OCI-LY3 (cell line): ENCODE results near the gene RFXAP.

ENCODE experiments used
- EZH2phosphoT487 ChIP-seq: fragments of 200-600 bp; shearing (Covaris generic); IDR thresholded peaks from 2 replicates; pipeline ENCODE4 v1.6.1; 2018; ENCODE audit warnings: antibody characterized with exemption, mixed run types, low read depth
- TF ChIP-seq, protein P1 (sequence below): fragments of 200-600, 300-600 bp; sonication (generic); IDR thresholded peaks from 2 replicates; pipeline ENCODE4 v1.5.1; 2014; ENCODE audit warnings: antibody characterized with exemption, low read length, low read depth

DNA sequence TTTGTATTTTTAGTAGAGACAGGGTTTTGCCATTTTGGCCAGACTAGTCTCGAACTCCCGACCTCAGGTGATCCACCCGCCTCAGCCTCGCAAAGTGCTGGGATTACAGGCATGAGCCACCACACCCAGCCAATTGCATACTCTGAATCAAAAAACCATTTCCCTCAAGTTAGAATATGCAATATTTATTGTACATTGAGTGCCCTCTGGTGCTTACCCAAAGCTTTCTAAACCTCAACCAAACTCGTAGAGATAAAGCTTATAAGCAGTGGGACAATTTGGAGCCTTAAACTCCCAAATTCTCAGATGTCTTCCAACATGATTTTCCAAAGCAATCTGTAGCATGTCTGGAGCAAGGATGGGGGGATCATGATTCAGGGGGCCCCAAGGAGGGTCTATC lies 22.4 kb downstream of the RFXAP start:
- TF ChIP-seq, protein P1, sequence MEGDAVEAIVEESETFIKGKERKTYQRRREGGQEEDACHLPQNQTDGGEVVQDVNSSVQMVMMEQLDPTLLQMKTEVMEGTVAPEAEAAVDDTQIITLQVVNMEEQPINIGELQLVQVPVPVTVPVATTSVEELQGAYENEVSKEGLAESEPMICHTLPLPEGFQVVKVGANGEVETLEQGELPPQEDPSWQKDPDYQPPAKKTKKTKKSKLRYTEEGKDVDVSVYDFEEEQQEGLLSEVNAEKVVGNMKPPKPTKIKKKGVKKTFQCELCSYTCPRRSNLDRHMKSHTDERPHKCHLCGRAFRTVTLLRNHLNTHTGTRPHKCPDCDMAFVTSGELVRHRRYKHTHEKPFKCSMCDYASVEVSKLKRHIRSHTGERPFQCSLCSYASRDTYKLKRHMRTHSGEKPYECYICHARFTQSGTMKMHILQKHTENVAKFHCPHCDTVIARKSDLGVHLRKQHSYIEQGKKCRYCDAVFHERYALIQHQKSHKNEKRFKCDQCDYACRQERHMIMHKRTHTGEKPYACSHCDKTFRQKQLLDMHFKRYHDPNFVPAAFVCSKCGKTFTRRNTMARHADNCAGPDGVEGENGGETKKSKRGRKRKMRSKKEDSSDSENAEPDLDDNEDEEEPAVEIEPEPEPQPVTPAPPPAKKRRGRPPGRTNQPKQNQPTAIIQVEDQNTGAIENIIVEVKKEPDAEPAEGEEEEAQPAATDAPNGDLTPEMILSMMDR: no peak
- no peak for TF ChIP-seq EZH2phosphoT487
